ENCODE measurements around the gene ATRIP. TPM values are rescaled to one million over a fixed set of nuclear protein-coding genes. Genes with fewer than 3 reads are reported as not detected.

Gene ATRIP
- total and polyA plus RNA-seq, 2 of the 8 experiments (the other 6 are each of a cell fraction or from before 2014, with no cell fraction given): 18.5 to 20.2 TPM

GRCh38 chr3:48475188-48475587 is 28.7 kb downstream of the ATRIP start:
- H2BK120ac ChIP-seq (replicated peaks; ENCODE audit: low read depth, low read length): peak overlapping the region; percentile 99
- no peaks in the 10 kb centered on the region for H4K20me1 ChIP-seq (replicated peaks in 1 of 2; ENCODE audit: control insufficient read depth in 1 of 2, insufficient read depth in 2 of 2, low read length in 2 of 2)
- no peaks in the 10 kb centered on the region for H3K27me3 ChIP-seq (replicated peaks in 1 of 4; ENCODE audit: control insufficient read depth in 3 of 4, extremely low read depth in 1 of 4, insufficient read depth in 3 of 4, low read length in 3 of 4)
- ChIA-PET CTCF (ENCODE audit: partially characterized antibody) (interaction anchor here (1.0 to 21.5 kb wide), 7 partner anchors 10 to 79 kb away, joined by 3 to 251 read pairs (median 7); partner anchors contain the start of gene SHISA5), POLR2A (ENCODE audit: partially characterized antibody) (interaction anchor here (0.6 to 7.6 kb wide), 17 partner anchors 8 to 234 kb away, joined by 3 to 83 read pairs (median 9); partner anchors contain the start of genes ATRIP, CCDC51, PFKFB4 and PLXNB1)
- peaks cover 0 to 20% of the 10 kb centered on the region in 2 experiments; a peak in 2 of 4 replicates for H3K79me2 ChIP-seq (ENCODE audit: control insufficient read depth in 1 of 2, insufficient read depth in 2 of 2, low read length in 2 of 2)
- peak overlapping the region; percentile 96 for H3K18ac ChIP-seq (ENCODE audit: extremely low read depth, low read length)
- H3K27ac ChIP-seq (ENCODE audit: low read depth, low read length): peak overlapping the region; percentile 70
- peaks cover 0 to 29% (median 16%) of the 10 kb centered on the region in 4 experiments; a peak in 6 of 7 replicates for H3K4me1 ChIP-seq (replicated peaks in 1 of 4; ENCODE audit: control insufficient read depth in 3 of 4, insufficient read depth in 4 of 4, low read length in 3 of 4)
- peaks cover 4% of the 10 kb centered on the region; the same call in 1 of the 2 replicates for H3K79me1 ChIP-seq (ENCODE audit: low read depth, low read length)
- peak overlapping the region; percentile 79 for H3K56ac ChIP-seq (replicated peaks; ENCODE audit: insufficient read length, low read depth, low read length)
- peak overlapping the region; percentile 65; the same call in 1 of the 2 replicates for H2BK15ac ChIP-seq (ENCODE audit: low read length)
- H2BK5ac ChIP-seq (ENCODE audit: low read depth, low read length): peak overlapping the region; percentile 92
- H3K4me3 ChIP-seq (ENCODE audit: extremely low read depth in 1 of 4, insufficient read depth in 2 of 4, low read depth in 3 of 4, low read length in 4 of 4): peak overlapping the region in 1 of 4 experiments; percentile 33; a peak in 1 of 8 replicates
- no peak overlapping the region for H3K9ac ChIP-seq (replicated peaks in 1 of 4; ENCODE audit: extremely low read depth in 1 of 4, low read depth in 3 of 4, low read length in 3 of 4)
- WGBS, 2 experiments (ENCODE audit: extremely low coverage in 1 of 2, insufficient coverage in 1 of 2, insufficient read length in 1 of 2, insufficient replicate concordance in 2 of 2, low coverage in 1 of 2, low lambda C conversion rate in 2 of 2, missing lambda C conversion rate in 1 of 2): 59% methylated on average over 11 of the region's 11 CpGs; no CpG with 5 or more reads in 1 of the 2 experiments
- H2AFZ ChIP-seq (ENCODE audit: low read length): no peak overlapping the region
- peak overlapping the region; percentile 63 for H4K8ac ChIP-seq (ENCODE audit: extremely low read depth, insufficient read depth, low read length)
- H3K14ac ChIP-seq (ENCODE audit: insufficient read length): no peak overlapping the region
- H3K4ac ChIP-seq (replicated peaks; ENCODE audit: insufficient read length, low read depth, low read length): peak overlapping the region; percentile 88
- H3K23ac ChIP-seq (ENCODE audit: insufficient read length): no peak overlapping the region
- H4K5ac ChIP-seq (ENCODE audit: insufficient read length, low read depth, low read length): peak overlapping the region; percentile 87
- H4K91ac ChIP-seq (replicated peaks; ENCODE audit: insufficient read length, low read length): peak overlapping the region; percentile 97
- peak overlapping the region; percentile 100 for H2BK12ac ChIP-seq (ENCODE audit: low read depth, low read length)
- H3K36me3 ChIP-seq (ENCODE audit: control insufficient read depth in 2 of 4, insufficient read depth in 4 of 4, low read length in 3 of 4): 0 out of 8 replicates have a peak, but pooled peaks cover 0 to under 1% (median 0%) of the 10 kb centered on the region in 4 experiments
- H3K9me3 ChIP-seq (ENCODE audit: insufficient read depth in 2 of 2, low read depth in 1 of 2, low read length in 1 of 2): no peaks in the 10 kb centered on the region
- H3K23me2 ChIP-seq (ENCODE audit: low read depth, low read length): peaks cover 6% of the 10 kb centered on the region
- FAIRE-seq: no peak
- H3K4me2 ChIP-seq (ENCODE audit: insufficient read depth in 1 of 2, low read depth in 2 of 2, low read length in 2 of 2): peak overlapping the region; percentile 56 to 57; a peak in 3 of 4 replicates
- H2AK5ac ChIP-seq (ENCODE audit: low read depth, low read length): peak overlapping the region; percentile 78; the same call in 1 of the 2 replicates
- H2BK20ac ChIP-seq (ENCODE audit: low read length): peak overlapping the region; percentile 99
- DNase-seq (ENCODE audit: low read depth in 1 of 2, low spot score in 2 of 2): no peak
- TF ChIP-seq RBBP5 (IDR thresholded peaks at IDR 0.05; ENCODE audit: borderline replicate concordance, low read depth, low read length) (no peak), MAX (IDR thresholded peaks at IDR 0.05) (peak; percentile 50; the same call in 1 of the 2 replicates), TEAD4 (IDR thresholded peaks at IDR 0.05; ENCODE audit: low read depth, low read length) (peak; percentile 86), POLR2AphosphoS5 (IDR thresholded peaks at IDR 0.05; ENCODE audit: low read depth, low read length) (0 out of 2 replicates have a peak, but pooled peaks have one; percentile 13), CBX8 (IDR thresholded peaks at IDR 0.05; ENCODE audit: borderline replicate concordance, low read depth, low read length) (no peak), CBX5 (IDR thresholded peaks at IDR 0.05; ENCODE audit: low read depth, low read length) (no peak), SIRT6 (IDR thresholded peaks at IDR 0.05; ENCODE audit: low read length) (no peak), RAD21 (IDR thresholded peaks at IDR 0.05 in 1 of 2, conservative IDR thresholded peaks at IDR 0.05 in 1 of 2; ENCODE audit: low read depth in 2 of 2, low read length in 2 of 2) (0 out of 4 replicates have a peak, but pooled peaks of 1 of the 2 experiments have one; percentile 12), CTCF (IDR thresholded peaks at IDR 0.05; ENCODE audit: control extremely low read depth in 1 of 3, insufficient read depth in 1 of 3, low read depth in 1 of 3, low read length in 3 of 3) (peak in 1 of 3 experiments; percentile 33; a peak in 1 of 4 replicates)

Data from H1 (cell line).